K562 (cell line): ENCODE data around the gene SLC25A1. TPM values are rescaled to one million over a fixed set of nuclear protein-coding genes. Genes with fewer than 3 reads are reported as not detected.

Experiments used
- ARID2 ChIP-seq: fragments of 450-650 bp; IDR thresholded peaks from 2 replicates; pipeline ENCODE4 v1.6.1; 2017; ENCODE audit warnings: antibody characterized with exemption, mild to moderate bottlenecking
- ATF2 ChIP-seq: sonication (generic); formaldehyde crosslinking; IDR thresholded peaks from 2 replicates; pipeline ENCODE4 v1.8.1; 2022; ENCODE audit warnings: missing genetic modification reagents
- CHD1 ChIP-seq: fragments of 200-600 bp; sonication (generic); IDR thresholded peaks from one replicate; pipeline ENCODE4 v1.6.1; 2012; ENCODE audit warnings: mild to moderate bottlenecking, moderate library complexity, low read length, inconsistent platforms
- CLOCK ChIP-seq: fragments of 250-450 bp; sonication (Bioruptor Pico); IDR thresholded peaks from 2 replicates; pipeline ENCODE4 v1.4.0; 2020; ENCODE audit warnings: mild to moderate bottlenecking, moderate library complexity, borderline replicate concordance
- CTBP1 ChIP-seq: fragments of 450-650 bp; IDR thresholded peaks from 2 replicates; pipeline ENCODE4 v1.6.1; 2016; ENCODE audit warnings: borderline replicate concordance
- FOSL1 ChIP-seq: fragments of 200-800 bp; sonication (Bioruptor generic); conservative IDR thresholded peaks from 2 replicates; pipeline ENCODE4 v1.6.1; 2016; ENCODE audit warnings: missing genetic modification characterization, missing compliant biosample characterization
- IRF2 ChIP-seq: sonication (generic); formaldehyde crosslinking; IDR thresholded peaks from 2 replicates; pipeline ENCODE4 v1.8.1; 2022; ENCODE audit warnings: mild to moderate bottlenecking, missing genetic modification reagents
- NR3C1 ChIP-seq: sonication (generic); formaldehyde crosslinking; IDR thresholded peaks from 2 replicates; pipeline ENCODE4 v1.8.1; 2022; ENCODE audit warnings: missing genetic modification reagents
- POLR2AphosphoS5 ChIP-seq: IDR thresholded peaks from 2 replicates; pipeline ENCODE4 v1.6.1; 2011; ENCODE audit warnings: mild to moderate bottlenecking, low read depth, low read length, moderate library complexity; ENCODE audit not compliant: control insufficient read depth, insufficient read depth
- RBM15 ChIP-seq: fragments of 200-400 bp; formaldehyde crosslinking; IDR thresholded peaks from 2 replicates; pipeline ENCODE4 v1.6.1; 2018; ENCODE audit warnings: mild to moderate bottlenecking, low read length, moderate library complexity; ENCODE audit not compliant: insufficient read depth
- RBM25 ChIP-seq: fragments of 200-400 bp; formaldehyde crosslinking; IDR thresholded peaks from 2 replicates; pipeline ENCODE4 v1.6.1; 2018; ENCODE audit warnings: low read length, low read depth, moderate library complexity; ENCODE audit not compliant: severe bottlenecking
- SMARCC2 ChIP-seq: fragments of 450-650 bp; IDR thresholded peaks from 2 replicates; pipeline ENCODE4 v1.6.1; 2017; ENCODE audit warnings: antibody characterized with exemption, moderate library complexity, mild to moderate bottlenecking, low read depth
- ZNF263 ChIP-seq: sonication (generic); formaldehyde crosslinking; IDR thresholded peaks from 2 replicates; pipeline ENCODE4 v1.8.0; 2022; ENCODE audit warnings: mild to moderate bottlenecking, missing genetic modification reagents, borderline replicate concordance
- ZNF282 ChIP-seq: sonication (generic); formaldehyde crosslinking; IDR thresholded peaks from 2 replicates; pipeline ENCODE4 v1.8.1; 2023; ENCODE audit warnings: missing genetic modification reagents
- ZNF431 ChIP-seq: sonication (generic); formaldehyde crosslinking; IDR thresholded peaks from 2 replicates; pipeline ENCODE4 v1.8.0; 2022; ENCODE audit warnings: mild to moderate bottlenecking, missing genetic modification reagents
- polyA plus RNA-seq, 8 experiments: library from polyadenylated mRNA; depleted of rRNA in 4 of 8; stranded (reverse) in 5 of 8; unstranded in 3 of 8; fragments of >200 nt; fragmentation: Nextera tagmentation in 2 of 8; fragmentation: Illumina TruSeq in 1 of 8; extraction: Ambion mirVana in 2 of 8; extraction: Trizol in 1 of 8; gene quantifications; 2 replicates each; pipeline versions ENCODE4 v1.2.1 to v1.2.3, GENCODE V29; 2011 to 2014; ENCODE audit warnings: inconsistent platforms in 1 of 8, missing spikeins in 1 of 8
- total RNA-seq, 7 experiments: library from RNA; depleted of rRNA in 6 of 7; stranded (reverse); fragments of >200 nt in 6 of 7; fragmentation: Illumina TruSeq in 2 of 7; extraction: Trizol in 2 of 7; gene quantifications; 2 replicates each; pipeline versions ENCODE4 v1.2.1 to v1.2.3, GENCODE V29; 2011 to 2021; ENCODE audit warnings: low replicate concordance in 1 of 7
- TF ChIP-seq, protein P1 (sequence below): fragments of 250-450 bp; sonication (Bioruptor Pico); IDR thresholded peaks from 2 replicates; pipeline ENCODE4 v1.4.0; 2020

The SLC25A1 gene
- total and polyA plus RNA-seq, 9 of the 15 experiments (the other 6 are each of a cell fraction or from before 2014, with no cell fraction given) = 11.0 to 408 (median 110) TPM

DNA sequence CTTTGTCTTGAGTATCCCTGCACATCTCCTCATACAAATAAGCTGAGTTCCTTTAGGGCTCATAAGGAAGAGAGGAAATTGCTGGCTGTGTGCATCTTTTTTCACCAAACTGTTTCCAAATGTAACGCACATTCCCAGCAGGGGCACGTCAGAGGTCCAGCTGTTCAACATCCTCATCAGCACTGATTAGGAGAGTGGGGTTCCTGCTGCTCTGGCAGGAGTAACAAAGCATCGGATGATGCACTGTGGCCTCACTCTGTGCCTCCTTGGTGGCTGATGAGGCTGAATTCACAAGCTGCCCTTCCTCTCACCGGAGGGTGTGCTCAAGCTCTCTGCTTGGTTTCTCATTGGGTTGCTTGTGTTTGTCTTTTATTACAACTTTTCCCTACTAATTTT is 35.5 kb upstream of the SLC25A1 start (continued):
- 0 out of 2 replicates have a peak, but pooled peaks have one; percentile 30 for TF ChIP-seq FOSL1 (tag)
- TF ChIP-seq ZNF431 (CRISPR knock-in tag) = peak; percentile 33; the same call in 1 of the 2 replicates
- no peak for TF ChIP-seq RBM25
- TF ChIP-seq IRF2 (CRISPR knock-in tag) = 0 out of 2 replicates have a peak, but pooled peaks have one; percentile 81
- TF ChIP-seq ZNF282 (CRISPR knock-in tag) = 0 out of 2 replicates have a peak, but pooled peaks have one; percentile 62
- TF ChIP-seq, protein P1, sequence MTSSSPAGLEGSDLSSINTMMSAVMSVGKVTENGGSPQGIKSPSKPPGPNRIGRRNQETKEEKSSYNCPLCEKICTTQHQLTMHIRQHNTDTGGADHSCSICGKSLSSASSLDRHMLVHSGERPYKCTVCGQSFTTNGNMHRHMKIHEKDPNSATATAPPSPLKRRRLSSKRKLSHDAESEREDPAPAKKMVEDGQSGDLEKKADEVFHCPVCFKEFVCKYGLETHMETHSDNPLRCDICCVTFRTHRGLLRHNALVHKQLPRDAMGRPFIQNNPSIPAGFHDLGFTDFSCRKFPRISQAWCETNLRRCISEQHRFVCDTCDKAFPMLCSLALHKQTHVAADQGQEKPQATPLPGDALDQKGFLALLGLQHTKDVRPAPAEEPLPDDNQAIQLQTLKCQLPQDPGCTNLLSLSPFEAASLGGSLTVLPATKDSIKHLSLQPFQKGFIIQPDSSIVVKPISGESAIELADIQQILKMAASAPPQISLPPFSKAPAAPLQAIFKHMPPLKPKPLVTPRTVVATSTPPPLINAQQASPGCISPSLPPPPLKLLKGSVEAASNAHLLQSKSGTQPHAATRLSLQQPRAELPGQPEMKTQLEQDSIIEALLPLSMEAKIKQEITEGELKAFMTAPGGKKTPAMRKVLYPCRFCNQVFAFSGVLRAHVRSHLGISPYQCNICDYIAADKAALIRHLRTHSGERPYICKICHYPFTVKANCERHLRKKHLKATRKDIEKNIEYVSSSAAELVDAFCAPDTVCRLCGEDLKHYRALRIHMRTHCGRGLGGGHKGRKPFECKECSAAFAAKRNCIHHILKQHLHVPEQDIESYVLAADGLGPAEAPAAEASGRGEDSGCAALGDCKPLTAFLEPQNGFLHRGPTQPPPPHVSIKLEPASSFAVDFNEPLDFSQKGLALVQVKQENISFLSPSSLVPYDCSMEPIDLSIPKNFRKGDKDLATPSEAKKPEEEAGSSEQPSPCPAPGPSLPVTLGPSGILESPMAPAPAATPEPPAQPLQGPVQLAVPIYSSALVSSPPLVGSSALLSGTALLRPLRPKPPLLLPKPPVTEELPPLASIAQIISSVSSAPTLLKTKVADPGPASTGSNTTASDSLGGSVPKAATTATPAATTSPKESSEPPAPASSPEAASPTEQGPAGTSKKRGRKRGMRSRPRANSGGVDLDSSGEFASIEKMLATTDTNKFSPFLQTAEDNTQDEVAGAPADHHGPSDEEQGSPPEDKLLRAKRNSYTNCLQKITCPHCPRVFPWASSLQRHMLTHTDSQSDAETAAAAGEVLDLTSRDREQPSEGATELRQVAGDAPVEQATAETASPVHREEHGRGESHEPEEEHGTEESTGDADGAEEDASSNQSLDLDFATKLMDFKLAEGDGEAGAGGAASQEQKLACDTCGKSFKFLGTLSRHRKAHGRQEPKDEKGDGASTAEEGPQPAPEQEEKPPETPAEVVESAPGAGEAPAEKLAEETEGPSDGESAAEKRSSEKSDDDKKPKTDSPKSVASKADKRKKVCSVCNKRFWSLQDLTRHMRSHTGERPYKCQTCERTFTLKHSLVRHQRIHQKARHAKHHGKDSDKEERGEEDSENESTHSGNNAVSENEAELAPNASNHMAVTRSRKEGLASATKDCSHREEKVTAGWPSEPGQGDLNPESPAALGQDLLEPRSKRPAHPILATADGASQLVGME (CRISPR knock-in tag) = peak; percentile 89
- TF ChIP-seq RBM15 = no peak
- peak; percentile 59; the same call in 1 of the 2 replicates for TF ChIP-seq ATF2 (CRISPR knock-in tag)
- TF ChIP-seq ARID2 = no peak
- no peak for TF ChIP-seq POLR2AphosphoS5
- TF ChIP-seq SMARCC2 = no peak
- TF ChIP-seq ZNF263 (CRISPR knock-in tag) = no peak; the same call in 1 of the 2 replicates
- peak; percentile 20; the same call in 1 of the 2 replicates for TF ChIP-seq NR3C1
- TF ChIP-seq CHD1 = peak; percentile 63
- peak; percentile 30; the same call in 1 of the 2 replicates for TF ChIP-seq CTBP1
- TF ChIP-seq CLOCK = 0 out of 2 replicates have a peak, but pooled peaks have one; percentile 51
